ENCODE measurements around the gene GRN. TPM values are rescaled to one million over a fixed set of nuclear protein-coding genes. Genes with fewer than 3 reads are reported as not detected.

The GRN gene
- total and polyA plus RNA-seq, 2 of the 8 experiments (the other 6 are each of a cell fraction or from before 2014, with no cell fraction given) = 108 to 387 TPM

DNA sequence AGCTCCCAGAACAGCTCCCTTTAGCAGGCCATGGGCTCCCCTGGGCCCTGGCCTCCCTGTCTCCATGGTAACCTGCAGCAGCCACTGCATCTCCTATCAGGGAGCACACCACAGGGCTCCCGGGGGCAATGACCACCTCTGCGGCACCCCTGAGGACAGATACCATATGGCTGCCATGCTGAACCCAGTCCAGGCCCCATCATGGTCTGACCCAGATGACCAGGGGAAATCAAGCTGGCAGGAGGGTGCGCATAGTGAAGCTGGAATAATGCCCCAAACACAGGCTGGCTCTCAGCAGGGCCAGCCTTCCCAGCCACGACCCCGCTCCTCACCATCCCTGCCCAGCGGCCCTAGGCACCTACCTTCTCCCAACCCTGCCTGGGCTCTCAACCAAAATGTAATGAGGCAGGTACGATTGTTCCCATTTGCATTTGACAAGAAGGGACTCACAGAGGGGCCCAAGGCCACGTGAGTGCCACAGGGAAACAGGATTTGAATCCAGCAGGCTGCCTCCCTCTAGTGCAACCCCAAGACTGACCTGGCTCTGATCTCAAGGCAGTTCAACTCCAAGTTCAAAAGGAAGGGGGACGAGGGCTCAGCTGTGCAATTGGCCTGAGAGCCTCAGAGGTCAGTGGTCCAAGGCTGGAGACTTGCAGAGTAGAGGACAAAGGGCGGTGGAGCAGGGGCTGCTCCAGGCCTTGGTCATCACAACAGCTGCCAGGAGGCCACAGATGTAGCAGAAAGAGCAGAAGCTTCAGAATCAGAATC lies 34.3 kb upstream of the GRN start:
- Histone ChIP-seq H3K9ac (replicated peaks in 1 of 4; ENCODE audit: extremely low read depth in 1 of 4, low read depth in 3 of 4, low read length in 3 of 4) (no peak overlapping the region; a peak in 1 of 7 replicates), H3K79me1 (ENCODE audit: low read depth, low read length) (no peaks in the 10 kb centered on the region), H3K27ac (ENCODE audit: low read depth, low read length) (no peak overlapping the region), H3K56ac (replicated peaks; ENCODE audit: insufficient read length, low read depth, low read length) (no peak overlapping the region), H4K91ac (replicated peaks; ENCODE audit: insufficient read length, low read length) (no peak overlapping the region), H3K4ac (replicated peaks; ENCODE audit: insufficient read length, low read depth, low read length) (no peak overlapping the region), H3K23ac (ENCODE audit: insufficient read length) (no peak overlapping the region), H4K20me1 (replicated peaks in 1 of 2; ENCODE audit: control insufficient read depth in 1 of 2, insufficient read depth in 2 of 2, low read length in 2 of 2) (peaks cover 0 to 8% of the 10 kb centered on the region in 2 experiments), H2BK12ac (ENCODE audit: low read depth, low read length) (no peak overlapping the region), H2BK15ac (ENCODE audit: low read length) (no peak overlapping the region), H2AK5ac (ENCODE audit: low read depth, low read length) (no peak overlapping the region; the same call in 1 of the 2 replicates), H3K4me1 (replicated peaks in 1 of 4; ENCODE audit: control insufficient read depth in 3 of 4, insufficient read depth in 4 of 4, low read length in 3 of 4) (peaks cover 7 to 45% (median 33%) of the 10 kb centered on the region in 4 experiments), H3K27me3 (replicated peaks in 1 of 4; ENCODE audit: control insufficient read depth in 3 of 4, extremely low read depth in 1 of 4, insufficient read depth in 3 of 4, low read length in 3 of 4) (peaks cover 0 to 16% (median 15%) of the 10 kb centered on the region in 4 experiments; a peak in 6 of 7 replicates), H3K18ac (ENCODE audit: extremely low read depth, low read length) (no peak overlapping the region; the same call in 1 of the 2 replicates), H2AFZ (ENCODE audit: low read length) (no peak overlapping the region), H3K4me2 (ENCODE audit: insufficient read depth in 1 of 2, low read depth in 2 of 2, low read length in 2 of 2) (peak overlapping the region; percentile 33 to 37), H3K4me3 (ENCODE audit: extremely low read depth in 1 of 4, insufficient read depth in 2 of 4, low read depth in 3 of 4, low read length in 4 of 4) (no peak overlapping the region; a peak in 1 of 8 replicates), H2BK5ac (ENCODE audit: low read depth, low read length) (0 out of 2 replicates have a peak overlapping the region, but pooled peaks have one; percentile 28), H4K8ac (ENCODE audit: extremely low read depth, insufficient read depth, low read length) (no peak overlapping the region), H2BK120ac (replicated peaks; ENCODE audit: low read depth, low read length) (no peak overlapping the region), H3K79me2 (ENCODE audit: control insufficient read depth in 1 of 2, insufficient read depth in 2 of 2, low read length in 2 of 2) (no peaks in the 10 kb centered on the region), H4K5ac (ENCODE audit: insufficient read length, low read depth, low read length) (no peak overlapping the region), H3K9me3 (ENCODE audit: insufficient read depth in 2 of 2, low read depth in 1 of 2, low read length in 1 of 2) (no peaks in the 10 kb centered on the region), H3K14ac (ENCODE audit: insufficient read length) (no peak overlapping the region), H3K23me2 (ENCODE audit: low read depth, low read length) (peaks cover 17% of the 10 kb centered on the region), H3K36me3 (ENCODE audit: control insufficient read depth in 2 of 4, insufficient read depth in 4 of 4, low read length in 3 of 4) (no peaks in the 10 kb centered on the region), H2BK20ac (ENCODE audit: low read length) (no peak overlapping the region)
- CTCF ChIA-PET (ENCODE audit: partially characterized antibody) = interaction anchor here (0.6 to 3.7 kb wide), 23 partner anchors 8 to 452 kb away, joined by 3 to 24 read pairs (median 4); no protein-coding TSS in a partner anchor
- 62% methylated on average over 10 of the region's 10 CpGs; no CpG with 5 or more reads in 1 of the 2 experiments for WGBS, 2 experiments (ENCODE audit: extremely low coverage in 1 of 2, insufficient coverage in 1 of 2, insufficient read length in 1 of 2, insufficient replicate concordance in 2 of 2, low coverage in 1 of 2, low lambda C conversion rate in 2 of 2, missing lambda C conversion rate in 1 of 2)
- 0 out of 2 replicates have a peak, but pooled peaks have one; percentile 2 for TF ChIP-seq RBBP5 (IDR thresholded peaks at IDR 0.05; ENCODE audit: borderline replicate concordance, low read depth, low read length)
- TF ChIP-seq TEAD4 (IDR thresholded peaks at IDR 0.05; ENCODE audit: low read depth, low read length) = no peak
- no peak for TF ChIP-seq NANOG (IDR thresholded peaks at IDR 0.05; ENCODE audit: insufficient read depth, low read depth, low read length, poor library complexity, severe bottlenecking)
- TF ChIP-seq KDM1A (IDR thresholded peaks at IDR 0.05; ENCODE audit: borderline replicate concordance, low read length) = no peak
- no peak for TF ChIP-seq MAFK (IDR thresholded peaks at IDR 0.05; ENCODE audit: low read depth, low read length)
- POLR2A ChIA-PET (ENCODE audit: partially characterized antibody) = interaction anchor here (0.7 to 14.6 kb wide), 7 partner anchors 10 to 125 kb away, joined by 3 to 135 read pairs (median 3); partner anchors contain the start of genes SLC25A39 and UBTF
- no peak for FAIRE-seq
- no peak for DNase-seq (ENCODE audit: low read depth in 1 of 2, low spot score in 2 of 2)
